ENCODE measurements around the gene CD58. TPM values are rescaled to one million over a fixed set of nuclear protein-coding genes. Genes with fewer than 3 reads are reported as not detected.
"Not testable (repeated sequence)": the region's sequence is repeated elsewhere in the genome, so short reads cannot be mapped to it uniquely, and the experiment has no call there.

Gene CD58
- total RNA-seq, 1 donor from 2014 or later: 15.1 TPM

DNA sequence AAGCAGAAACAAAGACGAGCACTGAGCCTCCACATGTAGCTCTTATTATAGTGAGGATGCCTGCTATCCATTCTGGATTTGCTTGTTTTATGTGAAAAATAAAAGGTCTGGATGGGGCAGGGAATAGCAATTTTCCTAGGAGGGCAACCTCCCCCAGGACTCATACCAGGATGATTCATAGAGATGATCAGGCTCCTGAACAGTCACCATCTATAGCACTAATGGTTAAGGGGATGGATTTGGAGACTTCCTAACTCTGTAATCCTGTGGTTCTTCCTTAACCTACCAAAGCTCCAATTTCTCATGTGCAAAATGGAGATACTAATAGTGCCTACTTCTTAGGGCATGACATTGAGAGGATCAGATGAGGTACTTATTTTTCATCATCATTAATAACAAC, 34.5 kb upstream of the CD58 start:
- H3K9ac ChIP-seq (ENCODE audit: low read depth in 1 of 3, low read length in 3 of 3): no peak overlapping the region
- no peaks in the 10 kb centered on the region for H3K9me3 ChIP-seq (ENCODE audit: control insufficient read depth in 3 of 3, low read length in 3 of 3)

DNA sequence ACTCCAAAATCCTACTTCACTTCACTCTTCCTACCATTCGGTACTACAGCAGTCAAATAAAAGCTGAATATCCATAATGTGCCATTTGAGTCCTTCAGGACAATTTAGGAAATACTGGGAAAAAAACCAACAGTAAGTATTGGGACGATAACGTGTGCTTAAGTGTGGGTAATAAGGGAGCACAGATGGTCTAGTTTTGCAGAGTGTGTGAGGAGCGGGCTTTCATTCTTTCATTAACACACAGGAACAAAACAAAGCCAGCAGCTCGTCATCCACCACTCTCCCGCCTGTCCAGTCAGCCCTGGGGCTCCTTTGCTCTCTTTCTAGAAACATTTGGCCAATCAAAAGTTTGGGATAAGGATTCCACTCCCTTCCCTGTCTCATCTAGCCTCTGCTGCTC, 33.6 kb upstream of the CD58 start:
- not testable (repeated sequence) for H3K9me3 ChIP-seq (ENCODE audit: control insufficient read depth in 3 of 3, low read length in 3 of 3); H3K36me3 ChIP-seq (ENCODE audit: control insufficient read depth in 3 of 3, insufficient read depth in 3 of 3, low read length in 3 of 3); H3K4me3 ChIP-seq (ENCODE audit: low read length in 3 of 3); H3K27me3 ChIP-seq (ENCODE audit: control insufficient read depth in 3 of 3, insufficient read depth in 3 of 3, low read length in 3 of 3); H3K9ac ChIP-seq (ENCODE audit: low read depth in 1 of 3, low read length in 3 of 3); H3K4me1 ChIP-seq (ENCODE audit: control insufficient read depth in 3 of 3, insufficient read depth in 3 of 3, low read length in 3 of 3); H3K27ac ChIP-seq (ENCODE audit: low read depth, low read length)

More for the DNA sequence above, 34.5 kb upstream of the CD58 start:
- Histone ChIP-seq H3K4me3 (ENCODE audit: low read length in 3 of 3) (no peak overlapping the region), H3K36me3 (ENCODE audit: control insufficient read depth in 3 of 3, insufficient read depth in 3 of 3, low read length in 3 of 3) (no peaks in the 10 kb centered on the region), H3K27ac (ENCODE audit: low read depth, low read length) (no peak overlapping the region), H3K4me1 (ENCODE audit: control insufficient read depth in 3 of 3, insufficient read depth in 3 of 3, low read length in 3 of 3) (no peaks in the 10 kb centered on the region), H3K27me3 (ENCODE audit: control insufficient read depth in 3 of 3, insufficient read depth in 3 of 3, low read length in 3 of 3) (no peaks in the 10 kb centered on the region)

DNA sequence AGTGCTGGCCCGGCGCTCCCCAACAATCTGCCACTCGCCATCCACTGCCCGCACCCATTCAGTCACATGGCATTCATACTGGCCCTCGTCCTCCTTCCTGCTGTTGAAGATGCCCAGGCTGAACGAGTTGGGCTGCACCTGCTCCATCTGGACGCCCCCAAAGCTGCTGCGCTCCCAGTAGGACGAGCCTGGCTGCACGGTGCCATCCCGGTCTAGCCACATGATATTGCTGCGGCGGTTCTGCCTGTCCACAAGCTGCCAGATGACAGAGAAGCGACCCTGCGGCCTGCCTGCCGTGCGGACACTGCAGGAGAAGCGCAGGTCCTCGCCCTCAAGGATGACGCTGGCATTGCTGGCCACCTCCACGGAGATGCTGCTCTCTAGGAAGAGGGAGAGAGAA, 32.8 kb upstream of the CD58 start:
- H3K4me1 ChIP-seq (ENCODE audit: control insufficient read depth in 3 of 3, insufficient read depth in 3 of 3, low read length in 3 of 3); H3K27ac ChIP-seq (ENCODE audit: low read depth, low read length); H3K36me3 ChIP-seq (ENCODE audit: control insufficient read depth in 3 of 3, insufficient read depth in 3 of 3, low read length in 3 of 3); H3K4me3 ChIP-seq (ENCODE audit: low read length in 3 of 3); H3K27me3 ChIP-seq (ENCODE audit: control insufficient read depth in 3 of 3, insufficient read depth in 3 of 3, low read length in 3 of 3); H3K9ac ChIP-seq (ENCODE audit: low read depth in 1 of 3, low read length in 3 of 3); H3K9me3 ChIP-seq (ENCODE audit: control insufficient read depth in 3 of 3, low read length in 3 of 3): not testable (repeated sequence)

DNA sequence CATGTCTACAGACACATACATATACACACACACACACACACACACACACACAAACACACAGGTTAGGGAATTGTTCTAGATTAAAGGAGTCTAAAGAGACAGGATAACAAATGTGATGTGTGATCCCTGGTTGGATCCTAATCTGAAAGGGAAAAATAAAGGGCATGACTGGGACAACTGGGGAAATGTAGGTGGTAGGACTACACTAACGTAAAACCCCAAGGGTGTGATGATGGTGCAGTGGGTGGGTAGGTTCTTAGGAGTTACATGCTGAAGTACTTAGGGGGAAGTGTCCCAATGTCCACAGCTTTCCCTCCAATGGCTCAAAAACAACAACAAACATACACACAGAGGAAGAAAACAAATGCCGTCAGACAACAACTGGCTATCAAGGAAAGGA, 28.5 kb upstream of the CD58 start:
- not testable (repeated sequence) for H3K36me3 ChIP-seq (ENCODE audit: control insufficient read depth in 3 of 3, insufficient read depth in 3 of 3, low read length in 3 of 3); H3K9me3 ChIP-seq (ENCODE audit: control insufficient read depth in 3 of 3, low read length in 3 of 3); H3K27ac ChIP-seq (ENCODE audit: low read depth, low read length); H3K4me3 ChIP-seq (ENCODE audit: low read length in 3 of 3); H3K4me1 ChIP-seq (ENCODE audit: control insufficient read depth in 3 of 3, insufficient read depth in 3 of 3, low read length in 3 of 3); H3K27me3 ChIP-seq (ENCODE audit: control insufficient read depth in 3 of 3, insufficient read depth in 3 of 3, low read length in 3 of 3); H3K9ac ChIP-seq (ENCODE audit: low read depth in 1 of 3, low read length in 3 of 3)

DNA sequence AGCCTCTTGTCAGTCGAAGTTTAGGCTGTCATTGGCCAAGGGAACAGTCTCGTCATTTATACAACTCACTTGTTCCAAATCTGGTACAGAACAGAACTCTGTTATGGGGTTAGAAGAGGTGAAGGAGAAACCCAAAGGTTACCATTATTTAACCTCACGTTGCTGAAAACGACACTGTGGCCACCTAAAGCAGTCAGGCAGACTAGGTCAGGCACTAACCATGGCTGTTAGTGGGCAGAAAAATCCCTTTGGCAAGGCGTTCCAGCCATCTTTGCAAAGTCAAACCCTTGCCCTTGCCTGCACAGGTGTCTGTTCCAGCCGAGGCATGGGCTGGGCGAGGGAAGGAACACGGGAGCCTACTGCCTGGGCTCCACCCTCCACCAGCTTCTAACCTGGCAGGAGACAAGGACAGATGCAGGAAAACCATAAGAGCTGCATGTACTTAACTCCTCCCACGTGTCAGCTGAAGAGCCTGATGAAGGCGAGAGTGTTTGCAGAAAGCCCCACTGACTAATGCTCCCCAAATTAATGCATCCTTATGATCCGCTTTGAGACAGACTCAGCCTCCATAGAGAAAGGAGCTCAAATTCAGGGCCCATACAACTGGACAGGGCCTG, 27.7 kb upstream of the CD58 start:
- not testable (repeated sequence) for H3K9ac ChIP-seq (ENCODE audit: low read depth in 1 of 3, low read length in 3 of 3); H3K36me3 ChIP-seq (ENCODE audit: control insufficient read depth in 3 of 3, insufficient read depth in 3 of 3, low read length in 3 of 3); H3K27ac ChIP-seq (ENCODE audit: low read depth, low read length); H3K27me3 ChIP-seq (ENCODE audit: control insufficient read depth in 3 of 3, insufficient read depth in 3 of 3, low read length in 3 of 3); H3K9me3 ChIP-seq (ENCODE audit: control insufficient read depth in 3 of 3, low read length in 3 of 3); H3K4me1 ChIP-seq (ENCODE audit: control insufficient read depth in 3 of 3, insufficient read depth in 3 of 3, low read length in 3 of 3); H3K4me3 ChIP-seq (ENCODE audit: low read length in 3 of 3)

DNA sequence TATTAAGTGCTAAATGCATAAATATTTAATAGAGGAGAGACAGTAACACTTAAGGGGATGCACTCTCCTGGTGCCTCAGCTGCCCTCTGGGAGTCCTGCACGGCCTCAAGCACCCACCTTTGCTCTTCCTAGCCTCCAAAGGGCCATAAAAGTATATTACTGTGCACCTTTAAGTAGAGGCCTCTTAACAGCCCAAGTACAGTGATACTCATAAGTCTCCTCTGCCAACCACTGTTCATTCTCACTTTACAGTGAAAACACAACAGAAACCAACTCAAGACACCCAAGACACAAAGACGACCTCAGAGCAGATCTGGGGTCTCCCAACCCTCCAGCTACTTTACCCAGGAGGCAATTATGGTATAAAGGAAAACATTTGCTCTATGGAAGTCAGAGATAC, 26.6 kb upstream of the CD58 start:
- H3K27me3 ChIP-seq (ENCODE audit: control insufficient read depth in 3 of 3, insufficient read depth in 3 of 3, low read length in 3 of 3); H3K4me1 ChIP-seq (ENCODE audit: control insufficient read depth in 3 of 3, insufficient read depth in 3 of 3, low read length in 3 of 3); H3K9me3 ChIP-seq (ENCODE audit: control insufficient read depth in 3 of 3, low read length in 3 of 3); H3K9ac ChIP-seq (ENCODE audit: low read depth in 1 of 3, low read length in 3 of 3); H3K4me3 ChIP-seq (ENCODE audit: low read length in 3 of 3); H3K27ac ChIP-seq (ENCODE audit: low read depth, low read length); H3K36me3 ChIP-seq (ENCODE audit: control insufficient read depth in 3 of 3, insufficient read depth in 3 of 3, low read length in 3 of 3): not testable (repeated sequence)

DNA sequence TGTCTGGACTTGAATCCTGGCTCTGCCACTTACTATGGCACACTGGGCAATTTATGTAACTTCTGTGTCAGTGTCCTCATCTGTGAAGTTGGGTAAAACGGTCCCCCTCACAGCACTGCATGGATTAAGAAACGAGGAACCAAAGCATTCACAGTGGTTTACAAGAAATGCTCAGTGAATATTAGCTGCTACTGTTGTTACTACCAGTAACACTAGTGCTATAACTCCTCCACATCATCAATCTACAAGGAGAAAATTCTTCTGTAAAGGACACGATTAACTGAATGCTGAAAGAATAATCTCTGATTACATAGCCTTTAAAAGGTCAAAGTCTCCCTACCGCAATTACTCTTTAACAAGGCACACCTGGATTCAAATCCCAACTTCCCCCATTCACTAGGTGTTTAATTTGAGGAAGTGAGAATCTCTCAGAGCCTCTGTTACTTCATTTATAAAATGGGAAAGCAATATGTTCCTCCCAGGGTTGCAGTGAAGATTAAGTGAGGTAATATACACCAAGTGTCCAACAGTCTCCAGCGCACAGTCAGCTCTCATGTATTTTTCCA, 26.0 kb upstream of the CD58 start:
- not testable (repeated sequence) for H3K9me3 ChIP-seq (ENCODE audit: control insufficient read depth in 3 of 3, low read length in 3 of 3); H3K9ac ChIP-seq (ENCODE audit: low read depth in 1 of 3, low read length in 3 of 3); H3K27me3 ChIP-seq (ENCODE audit: control insufficient read depth in 3 of 3, insufficient read depth in 3 of 3, low read length in 3 of 3); H3K36me3 ChIP-seq (ENCODE audit: control insufficient read depth in 3 of 3, insufficient read depth in 3 of 3, low read length in 3 of 3); H3K27ac ChIP-seq (ENCODE audit: low read depth, low read length); H3K4me3 ChIP-seq (ENCODE audit: low read length in 3 of 3); H3K4me1 ChIP-seq (ENCODE audit: control insufficient read depth in 3 of 3, insufficient read depth in 3 of 3, low read length in 3 of 3)

DNA sequence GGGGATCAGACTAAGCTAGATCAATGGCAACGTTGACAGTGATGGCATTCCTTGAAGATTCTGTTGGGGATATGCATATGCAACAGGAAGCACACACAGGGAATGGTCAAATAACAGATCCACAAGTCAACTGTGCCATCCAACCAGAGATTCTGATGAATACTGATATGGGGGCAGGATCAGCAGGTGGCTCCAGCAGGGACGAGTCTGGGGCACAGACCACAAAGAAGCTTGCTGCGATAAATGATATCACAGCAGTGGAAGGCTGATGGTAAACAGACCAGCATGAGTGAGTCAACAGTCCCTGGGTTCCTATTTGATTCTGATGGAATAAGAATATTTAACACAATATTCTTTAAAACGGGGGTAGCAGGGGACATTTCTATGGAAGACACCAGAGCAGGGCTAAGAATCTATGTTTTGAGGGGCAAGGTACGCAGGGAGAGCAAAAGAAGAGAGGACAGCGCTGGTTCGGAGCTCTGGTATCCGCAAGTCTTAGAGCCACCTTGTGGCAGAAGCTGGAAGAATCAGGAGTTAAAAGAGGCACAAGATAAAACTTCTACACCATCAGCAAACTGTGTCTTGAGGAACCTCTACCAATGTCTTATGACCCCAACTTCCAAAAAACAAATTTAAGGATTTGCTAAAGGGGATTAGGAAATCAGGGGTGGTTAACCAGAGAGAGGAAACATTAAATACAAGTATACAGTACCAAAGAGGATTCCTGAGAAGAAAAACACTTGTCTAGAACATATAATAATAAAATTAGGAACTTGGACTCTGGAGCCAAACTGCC, 25.3 kb upstream of the CD58 start:
- not testable (repeated sequence) for H3K9ac ChIP-seq (ENCODE audit: low read depth in 1 of 3, low read length in 3 of 3); H3K4me1 ChIP-seq (ENCODE audit: control insufficient read depth in 3 of 3, insufficient read depth in 3 of 3, low read length in 3 of 3); H3K36me3 ChIP-seq (ENCODE audit: control insufficient read depth in 3 of 3, insufficient read depth in 3 of 3, low read length in 3 of 3); H3K4me3 ChIP-seq (ENCODE audit: low read length in 3 of 3); H3K27me3 ChIP-seq (ENCODE audit: control insufficient read depth in 3 of 3, insufficient read depth in 3 of 3, low read length in 3 of 3); H3K27ac ChIP-seq (ENCODE audit: low read depth, low read length); H3K9me3 ChIP-seq (ENCODE audit: control insufficient read depth in 3 of 3, low read length in 3 of 3)

DNA sequence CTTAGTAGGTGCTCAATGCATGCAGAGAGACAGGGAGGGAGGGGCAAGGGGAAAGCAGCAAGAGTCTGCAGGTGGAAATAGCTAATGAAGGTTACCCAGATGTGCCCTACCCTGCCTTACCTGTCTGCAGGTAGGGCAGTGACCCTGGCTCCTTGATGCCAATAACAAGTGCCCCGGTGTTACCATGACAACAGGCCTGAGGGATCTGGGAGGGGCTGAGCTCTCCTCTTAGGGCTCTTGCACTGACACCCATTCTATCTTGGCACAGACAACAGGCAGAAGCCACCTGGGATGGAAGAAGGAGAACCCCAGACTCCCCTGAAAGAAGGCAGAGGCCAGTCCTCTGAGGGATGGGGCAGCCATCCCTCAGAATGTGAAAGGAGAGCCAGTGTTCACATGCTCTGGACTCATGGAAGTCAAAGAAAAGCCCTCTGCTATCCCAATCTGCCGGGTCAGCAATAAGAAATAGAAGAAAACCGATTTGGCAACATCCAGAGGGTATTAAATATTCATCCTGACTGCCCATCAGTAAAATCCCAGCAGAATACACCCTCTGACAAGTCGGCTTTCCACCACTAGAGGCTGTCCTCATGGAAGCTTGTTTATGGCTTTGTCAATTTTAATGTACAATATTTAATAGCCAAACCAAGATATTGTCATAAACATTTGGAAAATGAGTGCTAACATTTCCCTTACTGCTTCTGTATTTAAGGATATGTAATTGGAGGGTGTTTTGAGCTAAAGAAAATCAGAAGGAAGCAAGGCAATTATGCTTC, 24.4 kb upstream of the CD58 start:
- not testable (repeated sequence) for H3K4me3 ChIP-seq (ENCODE audit: low read length in 3 of 3); H3K36me3 ChIP-seq (ENCODE audit: control insufficient read depth in 3 of 3, insufficient read depth in 3 of 3, low read length in 3 of 3); H3K4me1 ChIP-seq (ENCODE audit: control insufficient read depth in 3 of 3, insufficient read depth in 3 of 3, low read length in 3 of 3); H3K27ac ChIP-seq (ENCODE audit: low read depth, low read length); H3K27me3 ChIP-seq (ENCODE audit: control insufficient read depth in 3 of 3, insufficient read depth in 3 of 3, low read length in 3 of 3); H3K9ac ChIP-seq (ENCODE audit: low read depth in 1 of 3, low read length in 3 of 3); H3K9me3 ChIP-seq (ENCODE audit: control insufficient read depth in 3 of 3, low read length in 3 of 3)

DNA sequence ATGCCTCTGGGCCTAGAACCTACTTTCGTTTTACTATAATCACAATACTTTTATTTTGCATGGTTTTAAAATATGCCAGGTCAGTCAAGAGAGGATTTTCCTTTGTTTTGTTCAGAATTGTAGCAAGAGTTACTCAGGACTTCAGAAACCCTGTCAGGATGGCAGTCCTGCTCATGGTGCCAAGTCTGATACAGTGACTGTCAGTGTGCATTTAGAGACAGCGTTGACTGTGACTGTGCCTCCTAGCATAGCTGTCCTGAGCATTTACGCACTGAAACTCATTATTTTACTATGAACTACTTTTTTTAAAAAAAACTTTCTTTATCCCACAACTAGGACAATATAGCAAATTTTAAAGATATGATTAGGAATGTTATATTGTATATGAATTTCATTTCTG, 23.2 kb upstream of the CD58 start:
- not testable (repeated sequence) for H3K4me1 ChIP-seq (ENCODE audit: control insufficient read depth in 3 of 3, insufficient read depth in 3 of 3, low read length in 3 of 3); H3K27ac ChIP-seq (ENCODE audit: low read depth, low read length); H3K4me3 ChIP-seq (ENCODE audit: low read length in 3 of 3); H3K36me3 ChIP-seq (ENCODE audit: control insufficient read depth in 3 of 3, insufficient read depth in 3 of 3, low read length in 3 of 3); H3K9me3 ChIP-seq (ENCODE audit: control insufficient read depth in 3 of 3, low read length in 3 of 3); H3K9ac ChIP-seq (ENCODE audit: low read depth in 1 of 3, low read length in 3 of 3); H3K27me3 ChIP-seq (ENCODE audit: control insufficient read depth in 3 of 3, insufficient read depth in 3 of 3, low read length in 3 of 3)
